ENCODE measurements around the gene DIPK1B. TPM values are rescaled to one million over a fixed set of nuclear protein-coding genes. Genes with fewer than 3 reads are reported as not detected.
A peak's percentile ranks its signal among the peaks of the same experiment; 100 is the strongest.

The DIPK1B gene
- total RNA-seq (20.3 TPM), polyA plus RNA-seq (ENCODE audit: insufficient read depth in 1 of 8, insufficient read length in 8 of 8, low replicate concordance in 1 of 8) (10 to 100 TPM; 14.1 to 25.3 (median 21.3) TPM)
- long read RNA-seq, donor 1, partial matches to known transcripts: 0 of 4 reads
- long read RNA-seq, donor 1, other reads (novel, unspliced or antisense): 0 of 4 reads
- long read RNA-seq, donor 2, partial matches to known transcripts: 0 of 3 reads
- long read RNA-seq, donor 2, other reads (novel, unspliced or antisense): 0 of 3 reads
- long read RNA-seq, donor 3, transcript FAM69B-202 (5 exons, 1,668 nt): major isoform, 19 of 25 reads
- long read RNA-seq, donor 3, partial matches to known transcripts: 5 of 25 reads
- long read RNA-seq, donor 3, other reads (novel, unspliced or antisense): 0 of 25 reads
- long read RNA-seq, donor 4, transcript FAM69B-202 (5 exons, 1,668 nt): major isoform, 13 of 13 reads
- long read RNA-seq, donor 4, partial matches to known transcripts: 0 of 13 reads
- long read RNA-seq, donor 4, other reads (novel, unspliced or antisense): 0 of 13 reads
- long read RNA-seq, donor 5, transcript FAM69B-202 (5 exons, 1,668 nt): major isoform, 20 of 30 reads
- long read RNA-seq, donor 5, partial matches to known transcripts: 9 of 30 reads
- long read RNA-seq, donor 5, other reads (novel, unspliced or antisense): 0 of 30 reads
- long read RNA-seq, donor 6, transcript FAM69B-202 (5 exons, 1,668 nt): major isoform, 22 of 177 reads
- long read RNA-seq, donor 6, partial matches to known transcripts: 7 of 177 reads
- long read RNA-seq, donor 6, other reads (novel, unspliced or antisense): 148 of 177 reads
- long read RNA-seq, donor 7, transcript FAM69B-202 (5 exons, 1,668 nt): major isoform, 11 of 11 reads
- long read RNA-seq, donor 7, partial matches to known transcripts: 0 of 11 reads
- long read RNA-seq, donor 7, other reads (novel, unspliced or antisense): 0 of 11 reads
- long read RNA-seq, donor 8, partial matches to known transcripts: 0 of 4 reads
- long read RNA-seq, donor 8, other reads (novel, unspliced or antisense): 0 of 4 reads
- long read RNA-seq, donor 9, partial matches to known transcripts: 0 of 4 reads
- long read RNA-seq, donor 9, other reads (novel, unspliced or antisense): 0 of 4 reads
- long read RNA-seq, donor 10, transcript FAM69B-202 (5 exons, 1,668 nt): major isoform, 17 of 17 reads
- long read RNA-seq, donor 10, partial matches to known transcripts: 0 of 17 reads
- long read RNA-seq, donor 10, other reads (novel, unspliced or antisense): 0 of 17 reads
- long read RNA-seq, donor 11, transcript FAM69B-202 (5 exons, 1,668 nt): major isoform, 5 of 133 reads
- long read RNA-seq, donor 11, partial matches to known transcripts: 104 of 133 reads
- long read RNA-seq, donor 11, other reads (novel, unspliced or antisense): 24 of 133 reads

GRCh38 chr9:136711751-136712689 is at the start of gene DIPK1B:
Gene DIPK1B (plus strand): TSS chr9:136712572. CDS start chr9:136712666, 94 bp downstream.
- WGBS (ENCODE audit: insufficient coverage): under 1% methylated on average over 119 of the region's 119 CpGs
- peaks cover 3% of the 10 kb centered on the region for H3K36me3 ChIP-seq (ENCODE audit: control insufficient read depth, insufficient read depth, low read length)
- H3K27me3 ChIP-seq (ENCODE audit: control insufficient read depth, insufficient read depth, low read length): peaks cover 3% of the 10 kb centered on the region
- H3K4me3 ChIP-seq (ENCODE audit: low read length): peak within 1 kb of the TSS; percentile 42
- peak within 1 kb of the TSS; percentile 26 for H3K27ac ChIP-seq (ENCODE audit: low read length)
- peak; percentile 67 for DNase-seq
- no peaks in the 10 kb centered on the region for H3K9me3 ChIP-seq (replicated peaks; ENCODE audit: control insufficient read depth, low read depth, low read length)
- peaks cover 32% of the 10 kb centered on the region for H3K4me1 ChIP-seq (ENCODE audit: control insufficient read depth, insufficient read depth, low read length)

GRCh38 chr9:136662656-136663581 is 49.5 kb upstream of the DIPK1B start, which contains the start of gene EGFL7:
Gene EGFL7 (plus strand): TSS chr9:136662916. CDS start chr9:136668283, 5,367 bp downstream.
- peak within 1 kb of the TSS; percentile 69 for H3K27ac ChIP-seq (ENCODE audit: low read length)
- H3K4me1 ChIP-seq (ENCODE audit: control insufficient read depth, insufficient read depth, low read length): peaks cover 27% of the 10 kb centered on the region
- WGBS (ENCODE audit: insufficient coverage): 50% methylated on average over 21 of the region's 38 CpGs
- H3K4me3 ChIP-seq (ENCODE audit: low read length): peak within 1 kb of the TSS; percentile 49
- no peaks in the 10 kb centered on the region for H3K9me3 ChIP-seq (replicated peaks; ENCODE audit: control insufficient read depth, low read depth, low read length)
- peaks cover 4% of the 10 kb centered on the region for H3K36me3 ChIP-seq (ENCODE audit: control insufficient read depth, insufficient read depth, low read length)
- DNase-seq: no peak
- H3K27me3 ChIP-seq (ENCODE audit: control insufficient read depth, insufficient read depth, low read length): peaks cover 20% of the 10 kb centered on the region

DNA sequence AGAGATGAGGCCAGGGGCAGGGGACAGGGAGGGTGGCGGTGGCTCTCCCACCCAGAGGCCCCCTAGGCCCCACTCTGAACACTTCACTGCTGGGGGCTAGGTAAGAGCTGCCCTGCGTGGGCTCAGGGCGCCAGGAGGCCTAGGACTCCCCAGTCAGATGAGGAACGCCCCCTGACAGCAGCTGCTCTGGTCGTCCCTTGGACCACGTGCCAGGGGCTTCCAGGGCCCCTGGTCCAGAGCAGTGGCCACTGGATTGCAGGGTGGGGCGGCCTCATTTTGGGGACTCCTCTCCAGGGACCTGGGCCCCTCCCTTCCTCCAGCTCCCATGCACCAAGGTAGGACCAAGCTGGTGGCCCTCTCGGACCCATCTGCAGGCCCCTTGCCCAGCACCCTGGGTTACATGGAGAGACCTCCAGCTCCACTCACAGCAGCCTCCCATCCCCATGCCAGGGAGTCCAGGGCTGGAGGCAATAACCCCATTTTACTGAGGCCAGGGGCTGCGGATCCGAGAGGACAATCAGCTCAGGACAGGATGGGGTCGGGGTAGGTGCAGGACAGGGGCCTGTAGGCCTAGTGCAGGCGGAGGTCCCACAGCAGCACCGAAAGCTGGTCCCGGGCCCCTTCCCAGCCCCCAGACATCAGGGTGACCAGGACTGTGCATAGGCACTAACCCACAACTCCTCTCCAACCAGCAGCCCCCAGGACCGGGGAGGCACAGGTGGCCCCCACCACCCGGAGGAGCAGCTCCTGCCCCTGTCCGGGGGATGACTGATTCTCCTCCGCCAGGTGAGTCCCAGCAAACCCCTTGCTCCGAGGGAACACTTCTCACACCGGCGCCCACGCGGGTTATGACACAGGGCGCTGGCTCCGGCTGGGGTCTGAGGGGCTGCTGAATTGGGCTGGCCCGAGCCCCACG is 48.1 kb upstream of the DIPK1B start:
- 79% methylated on average over 24 of the region's 27 CpGs for WGBS (ENCODE audit: insufficient coverage)
- peaks cover 11% of the 10 kb centered on the region for H3K36me3 ChIP-seq (ENCODE audit: control insufficient read depth, insufficient read depth, low read length)
- no peaks in the 10 kb centered on the region for H3K9me3 ChIP-seq (replicated peaks; ENCODE audit: control insufficient read depth, low read depth, low read length)
- peaks cover 36% of the 10 kb centered on the region for H3K4me1 ChIP-seq (ENCODE audit: control insufficient read depth, insufficient read depth, low read length)
- peaks cover 8% of the 10 kb centered on the region for H3K27me3 ChIP-seq (ENCODE audit: control insufficient read depth, insufficient read depth, low read length)
- peak overlapping the region; percentile 67 for H3K27ac ChIP-seq (ENCODE audit: low read length)
- DNase-seq: no peak
- peak overlapping the region; percentile 49 for H3K4me3 ChIP-seq (ENCODE audit: low read length)

GRCh38 chr9:136665111-136665703 is 47.2 kb upstream of the DIPK1B start:
- DNase-seq: no peak
- Histone ChIP-seq H3K27ac (ENCODE audit: low read length) (peak overlapping the region; percentile 44), H3K27me3 (ENCODE audit: control insufficient read depth, insufficient read depth, low read length) (peaks cover 4% of the 10 kb centered on the region), H3K4me3 (ENCODE audit: low read length) (peak overlapping the region; percentile 49), H3K36me3 (ENCODE audit: control insufficient read depth, insufficient read depth, low read length) (peaks cover 20% of the 10 kb centered on the region), H3K9me3 (replicated peaks; ENCODE audit: control insufficient read depth, low read depth, low read length) (no peaks in the 10 kb centered on the region), H3K4me1 (ENCODE audit: control insufficient read depth, insufficient read depth, low read length) (peaks cover 36% of the 10 kb centered on the region)
- 10% methylated on average over 48 of the region's 49 CpGs for WGBS (ENCODE audit: insufficient coverage)

DNA sequence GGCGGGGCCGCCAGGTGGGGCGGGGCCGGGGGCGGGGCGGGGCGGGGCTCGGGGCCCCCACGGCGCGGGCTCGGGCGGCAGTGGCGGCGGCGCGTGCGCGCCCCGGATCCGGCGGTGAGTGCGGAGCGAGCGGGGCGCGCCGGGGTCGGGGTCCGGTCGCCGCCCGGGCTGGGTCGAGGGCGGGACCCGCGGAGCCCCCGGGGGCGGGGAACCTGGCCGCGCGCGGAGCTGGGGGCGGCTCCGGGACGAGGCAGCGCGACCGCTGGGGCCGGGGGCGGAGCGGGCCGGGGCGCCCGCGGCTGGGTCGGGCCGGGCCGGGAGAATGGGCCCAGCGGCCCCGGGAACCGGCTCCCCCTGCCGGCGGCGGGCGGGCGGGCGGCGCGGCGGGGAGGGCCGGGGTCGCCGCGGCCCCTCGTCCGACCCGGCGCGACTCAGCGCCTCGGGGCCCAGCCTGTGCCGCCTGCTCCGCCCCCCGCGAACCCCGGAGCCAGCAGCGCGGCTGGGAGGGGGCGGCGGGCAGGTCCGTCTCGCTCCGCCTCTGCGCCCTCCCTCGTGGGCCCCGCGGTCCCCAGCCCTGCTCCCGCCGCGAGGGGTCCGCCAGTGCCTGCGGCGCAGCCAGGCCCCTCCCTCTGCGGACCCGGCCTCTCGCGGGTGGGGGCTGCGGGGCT is 46.5 kb upstream of the DIPK1B start:
- peaks cover 36% of the 10 kb centered on the region for H3K4me1 ChIP-seq (ENCODE audit: control insufficient read depth, insufficient read depth, low read length)
- H3K36me3 ChIP-seq (ENCODE audit: control insufficient read depth, insufficient read depth, low read length): peaks cover 25% of the 10 kb centered on the region
- WGBS (ENCODE audit: insufficient coverage): under 1% methylated on average over 94 of the region's 109 CpGs
- peaks cover 4% of the 10 kb centered on the region for H3K27me3 ChIP-seq (ENCODE audit: control insufficient read depth, insufficient read depth, low read length)
- no peak for DNase-seq
- no peak overlapping the region for H3K4me3 ChIP-seq (ENCODE audit: low read length)
- H3K9me3 ChIP-seq (replicated peaks; ENCODE audit: control insufficient read depth, low read depth, low read length): no peaks in the 10 kb centered on the region
- H3K27ac ChIP-seq (ENCODE audit: low read length): no peak overlapping the region

DNA sequence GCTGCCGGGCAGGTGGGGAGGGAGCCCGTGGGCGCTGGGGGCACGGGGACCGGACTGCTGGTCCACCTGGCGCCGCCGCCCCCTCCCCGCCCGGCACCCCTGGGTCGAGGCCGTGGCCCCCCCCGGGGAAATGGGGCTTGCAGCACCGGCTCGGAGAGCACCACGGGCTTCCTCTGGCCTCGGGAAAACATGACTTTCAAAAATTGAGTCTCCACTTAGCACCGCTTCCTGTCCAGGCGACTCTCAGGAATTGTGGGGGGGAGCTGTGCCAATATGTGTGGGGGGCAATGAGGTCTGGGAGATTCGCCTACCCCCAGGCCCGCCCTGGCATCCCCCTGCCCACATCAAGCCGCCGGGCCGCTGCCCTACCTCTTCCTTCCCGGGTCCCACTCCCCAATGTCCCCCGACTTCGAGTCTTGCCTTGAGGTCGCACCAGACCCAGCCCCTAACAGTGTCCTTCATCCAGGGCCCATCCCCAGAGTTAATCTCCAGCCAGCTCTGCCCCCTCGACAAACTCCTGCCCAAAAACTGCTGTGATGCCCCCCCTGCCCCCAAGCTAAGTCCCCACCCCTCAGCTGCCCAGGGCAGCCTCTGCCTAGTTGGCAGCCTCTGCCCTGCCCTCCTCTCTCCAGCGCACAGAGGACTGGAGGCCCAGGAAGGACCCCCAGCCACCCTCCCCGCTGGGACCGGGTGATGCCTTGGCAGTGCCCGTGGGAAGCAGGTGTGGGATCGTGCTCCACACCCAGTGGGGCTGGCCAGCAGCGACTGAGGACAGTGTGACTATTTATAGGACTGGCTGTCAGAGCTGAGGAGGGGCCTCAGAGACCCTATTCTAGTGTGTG is 45.8 kb upstream of the DIPK1B start:
- peaks cover 40% of the 10 kb centered on the region for H3K4me1 ChIP-seq (ENCODE audit: control insufficient read depth, insufficient read depth, low read length)
- peak; percentile 72 for DNase-seq
- peaks cover 25% of the 10 kb centered on the region for H3K36me3 ChIP-seq (ENCODE audit: control insufficient read depth, insufficient read depth, low read length)
- peak overlapping the region; percentile 43 for H3K4me3 ChIP-seq (ENCODE audit: low read length)
- 15% methylated on average over 29 of the region's 35 CpGs for WGBS (ENCODE audit: insufficient coverage)
- peaks cover 4% of the 10 kb centered on the region for H3K27me3 ChIP-seq (ENCODE audit: control insufficient read depth, insufficient read depth, low read length)
- H3K9me3 ChIP-seq (replicated peaks; ENCODE audit: control insufficient read depth, low read depth, low read length): no peaks in the 10 kb centered on the region
- H3K27ac ChIP-seq (ENCODE audit: low read length): peak overlapping the region; percentile 90
